ENCODE measurements around the gene PLEKHN1. TPM values are rescaled to one million over a fixed set of nuclear protein-coding genes. Genes with fewer than 3 reads are reported as not detected.

PLEKHN1 gene
- total and polyA plus RNA-seq, 2 experiments from 2014 or later = 0.36 to 0.60 TPM

GRCh38 chr1:967466-968343 is 1.4 kb downstream of the PLEKHN1 start:
- TF ChIP-seq CTCF (IDR thresholded peaks at IDR 0.05; ENCODE audit: low read depth, low read length) = no peak
- no peaks in the 10 kb centered on the region for H3K36me3 ChIP-seq
- H3K4me1 ChIP-seq (ENCODE audit: low read depth) = no peaks in the 10 kb centered on the region
- H3K27ac ChIP-seq = no peak overlapping the region
- H3K27me3 ChIP-seq = peaks cover 75% of the 10 kb centered on the region
- no peak for DNase-seq (ENCODE audit: low read depth in 1 of 2, low spot score in 1 of 2)
- no peak overlapping the region for H3K4me3 ChIP-seq
- H3K9me3 ChIP-seq (ENCODE audit: low read depth) = no peaks in the 10 kb centered on the region

GRCh38 chr1:969260-969855 is 3.1 kb downstream of the PLEKHN1 start:
- no peak for DNase-seq (ENCODE audit: low read depth in 1 of 2, low spot score in 1 of 2)
- Histone ChIP-seq H3K27ac (no peak overlapping the region), H3K27me3 (peaks cover 92% of the 10 kb centered on the region), H3K4me1 (ENCODE audit: low read depth) (no peaks in the 10 kb centered on the region), H3K36me3 (no peaks in the 10 kb centered on the region), H3K4me3 (no peak overlapping the region), H3K9me3 (ENCODE audit: low read depth) (no peaks in the 10 kb centered on the region)
- TF ChIP-seq CTCF (IDR thresholded peaks at IDR 0.05; ENCODE audit: low read depth, low read length) = no peak

- no peaks in the 10 kb centered on the region for H3K9me3 ChIP-seq (ENCODE audit: low read depth)
- DNase-seq (ENCODE audit: low read depth in 1 of 2, low spot score in 1 of 2) = no peak
- no peaks in the 10 kb centered on the region for H3K36me3 ChIP-seq
- H3K27me3 ChIP-seq = peaks cover 99% of the 10 kb centered on the region
- no peak overlapping the region for H3K4me3 ChIP-seq
- H3K4me1 ChIP-seq (ENCODE audit: low read depth) = no peaks in the 10 kb centered on the region
- H3K27ac ChIP-seq = no peak overlapping the region
- TF ChIP-seq CTCF (IDR thresholded peaks at IDR 0.05; ENCODE audit: low read depth, low read length) = no peak
These were observed 4.1 kb downstream of the PLEKHN1 start for GRCh38 chr1:970242-970972.

GRCh38 chr1:970973-971730 is 4.9 kb downstream of the PLEKHN1 start:
- Histone ChIP-seq H3K27ac (no peak overlapping the region), H3K9me3 (ENCODE audit: low read depth) (no peaks in the 10 kb centered on the region), H3K27me3 (peaks cover 95% of the 10 kb centered on the region), H3K4me3 (no peak overlapping the region), H3K36me3 (no peaks in the 10 kb centered on the region), H3K4me1 (ENCODE audit: low read depth) (no peaks in the 10 kb centered on the region)
- no peak for DNase-seq (ENCODE audit: low read depth in 1 of 2, low spot score in 1 of 2)
- TF ChIP-seq CTCF (IDR thresholded peaks at IDR 0.05; ENCODE audit: low read depth, low read length) = no peak
